Peyer's patch (tissue), 4 donors: ENCODE measurements around the gene TAF1B.

ENCODE experiments used
- CTCF ChIP-seq, 6 experiments: fragments of 450-650 bp in 4 of 6; fragments of 200-600 bp in 2 of 6; sonication (generic) in 1 of 6; IDR thresholded peaks; one replicate each; pipeline ENCODE4 v1.5.1; 2017 to 2019; ENCODE audit warnings: antibody characterized with exemption in 6 of 6, mild to moderate bottlenecking in 3 of 6, moderate library complexity in 1 of 6
- POLR2A ChIP-seq, 2 donors: fragments of 450-650 bp; IDR thresholded peaks; one replicate each; pipeline ENCODE4 v1.5.1; 2017; ENCODE audit warnings: antibody characterized with exemption in 2 of 2, mild to moderate bottlenecking in 2 of 2, moderate library complexity in 2 of 2

DNA sequence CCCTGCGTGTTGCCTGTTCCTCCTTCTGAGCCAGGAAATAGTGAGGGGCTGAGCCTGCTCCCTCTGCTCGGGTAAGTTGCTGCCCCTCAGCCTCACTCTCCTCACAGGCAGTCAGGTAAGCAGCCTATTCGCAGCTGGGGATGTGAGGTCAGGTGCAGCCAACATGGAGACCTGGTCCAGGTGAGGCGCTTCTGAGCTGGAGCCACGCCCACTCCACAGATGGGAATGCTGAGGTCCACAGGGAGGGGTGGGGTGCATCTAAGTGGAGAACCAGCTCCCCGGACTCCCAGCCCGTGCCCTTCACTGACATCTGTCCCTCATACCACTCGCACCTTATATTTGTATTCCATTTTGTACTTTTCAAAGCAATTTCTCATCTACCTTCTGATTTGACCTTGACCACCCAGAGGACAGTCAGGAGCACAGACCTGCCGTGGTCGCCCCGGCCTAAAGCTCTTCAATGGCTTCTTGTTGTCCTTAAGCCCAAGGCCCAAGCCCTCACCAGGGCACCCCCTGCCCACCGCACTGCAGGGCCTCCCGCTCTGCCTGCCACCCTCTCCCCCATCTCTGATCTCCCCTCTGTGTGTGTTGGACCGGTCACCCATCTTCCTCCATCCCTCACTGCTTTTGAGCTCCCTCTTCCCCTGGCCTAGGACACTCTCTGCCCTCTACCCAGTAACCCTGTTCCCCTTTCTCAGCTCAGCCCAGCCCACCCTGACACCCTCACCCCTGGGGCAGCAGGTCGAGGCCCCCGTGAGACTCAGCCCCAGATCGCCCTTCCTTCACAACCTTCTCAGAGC is 49.2 kb upstream of the TAF1B start:
- TF ChIP-seq CTCF (IDR thresholded peaks at IDR 0.05) (no peak), POLR2A (IDR thresholded peaks at IDR 0.05) (no peak)
